LNCAP (cell line): Measurements from ENCODE around the gene POLA1.

Source experiments
- TF ChIP-seq, protein P1 (sequence below): fragments of 450-650 bp; IDR thresholded peaks from 2 replicates; pipeline ENCODE4 v1.5.1; 2017; ENCODE audit warnings: mild to moderate bottlenecking

POLA1 gene

GRCh38 chrX:25015486-25016360 is 322.0 kb downstream of the POLA1 start, which contains the start of gene ARX:
Gene ARX (minus strand): TSS chrX:25015965. CDS start chrX:25015737, 228 bp downstream.
- TF ChIP-seq, protein P1, sequence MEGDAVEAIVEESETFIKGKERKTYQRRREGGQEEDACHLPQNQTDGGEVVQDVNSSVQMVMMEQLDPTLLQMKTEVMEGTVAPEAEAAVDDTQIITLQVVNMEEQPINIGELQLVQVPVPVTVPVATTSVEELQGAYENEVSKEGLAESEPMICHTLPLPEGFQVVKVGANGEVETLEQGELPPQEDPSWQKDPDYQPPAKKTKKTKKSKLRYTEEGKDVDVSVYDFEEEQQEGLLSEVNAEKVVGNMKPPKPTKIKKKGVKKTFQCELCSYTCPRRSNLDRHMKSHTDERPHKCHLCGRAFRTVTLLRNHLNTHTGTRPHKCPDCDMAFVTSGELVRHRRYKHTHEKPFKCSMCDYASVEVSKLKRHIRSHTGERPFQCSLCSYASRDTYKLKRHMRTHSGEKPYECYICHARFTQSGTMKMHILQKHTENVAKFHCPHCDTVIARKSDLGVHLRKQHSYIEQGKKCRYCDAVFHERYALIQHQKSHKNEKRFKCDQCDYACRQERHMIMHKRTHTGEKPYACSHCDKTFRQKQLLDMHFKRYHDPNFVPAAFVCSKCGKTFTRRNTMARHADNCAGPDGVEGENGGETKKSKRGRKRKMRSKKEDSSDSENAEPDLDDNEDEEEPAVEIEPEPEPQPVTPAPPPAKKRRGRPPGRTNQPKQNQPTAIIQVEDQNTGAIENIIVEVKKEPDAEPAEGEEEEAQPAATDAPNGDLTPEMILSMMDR, result no peak

- TF ChIP-seq, protein P1, result no peak
These were observed 322.6 kb downstream of the POLA1 start for GRCh38 chrX:25016361-25016671.

GRCh38 chrX:25016938-25017598 is 323.4 kb downstream of the POLA1 start:
- TF ChIP-seq, protein P1, result no peak

GRCh38 chrX:25017667-25018247 is 324.0 kb downstream of the POLA1 start:
- TF ChIP-seq, protein P1, result no peak

DNA sequence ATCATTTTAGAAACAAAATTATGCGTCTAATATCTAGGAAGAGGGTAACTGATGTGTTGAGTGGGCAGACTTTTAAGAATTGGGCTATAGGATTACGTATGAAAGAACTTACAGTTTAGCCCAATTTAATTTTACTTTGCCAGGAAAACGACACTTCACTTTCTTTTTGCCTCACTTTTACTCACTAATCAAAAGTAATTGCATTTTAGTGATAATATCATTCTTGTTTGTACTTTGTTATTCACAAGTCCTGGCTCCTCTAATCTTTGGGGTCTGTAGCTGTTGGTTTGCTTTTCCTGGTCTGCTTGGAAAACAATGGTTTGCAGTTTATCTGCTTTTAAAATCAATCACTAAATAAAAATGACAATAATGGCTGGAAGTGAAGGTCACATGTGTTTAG is 325.0 kb downstream of the POLA1 start:
- TF ChIP-seq, protein P1, result no peak

GRCh38 chrX:25019707-25020390 is 326.1 kb downstream of the POLA1 start:
- TF ChIP-seq, protein P1, result no peak

DNA sequence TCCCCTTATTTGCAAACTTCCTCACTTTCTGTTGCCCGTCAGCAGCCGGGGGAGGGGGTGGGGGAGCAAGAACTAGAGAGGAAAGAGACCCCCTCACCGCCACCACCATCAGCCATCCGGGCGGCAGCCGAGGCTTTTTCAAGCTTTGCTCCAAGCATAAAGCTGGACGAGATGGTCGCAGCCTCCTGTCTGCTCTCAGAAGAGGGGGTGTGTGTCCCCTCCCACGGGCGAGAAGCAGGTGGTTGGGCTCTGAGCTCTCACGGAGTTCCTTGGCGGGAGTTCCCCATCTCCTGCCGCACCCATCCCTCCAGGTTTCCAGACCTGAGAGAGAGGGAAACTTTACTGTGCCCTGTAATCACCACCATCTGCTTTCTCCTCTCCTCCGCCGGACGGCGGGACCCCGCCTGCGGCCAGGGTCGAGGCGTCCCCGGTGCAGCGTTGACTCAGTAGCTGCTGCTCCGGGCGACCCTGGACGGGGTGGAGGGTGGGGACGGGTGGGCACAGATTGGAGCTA is 326.7 kb downstream of the POLA1 start:
- TF ChIP-seq, protein P1, result no peak
